Activated naive CD8-positive, alpha-beta T cell treated with anti-CD3 and anti-CD28 coated beads for 36 hours (primary cell): ENCODE measurements around the gene SULF2. TPM values are rescaled to one million over a fixed set of nuclear protein-coding genes. Genes with fewer than 3 reads are reported as not detected.

Experiments
- DNase-seq: peaks from one replicate; pipeline ENCODE4 v3.0.0; 2021
- H3K27ac Mint-ChIP-seq: one replicate; pipeline ENCODE4 v1.8.0; 2022; ENCODE audit warnings: mild to moderate bottlenecking, moderate library complexity, mixed read lengths
- H3K27me3 Mint-ChIP-seq: one replicate; pipeline ENCODE4 v1.8.0; 2022; ENCODE audit warnings: mild to moderate bottlenecking, mixed read lengths
- H3K36me3 Mint-ChIP-seq: one replicate; pipeline ENCODE4 v1.8.0; 2021; ENCODE audit warnings: mild to moderate bottlenecking, mixed read lengths
- H3K4me1 Mint-ChIP-seq: one replicate; pipeline ENCODE4 v1.8.0; 2021; ENCODE audit warnings: mixed read lengths
- H3K4me3 Mint-ChIP-seq: one replicate; pipeline ENCODE4 v1.8.0; 2022; ENCODE audit warnings: mild to moderate bottlenecking, moderate library complexity, mixed read lengths
- H3K9me3 Mint-ChIP-seq: one replicate; pipeline ENCODE4 v1.8.0; 2022; ENCODE audit warnings: mixed read lengths
- total RNA-seq, 2 experiments: library from RNA; stranded (reverse); gene quantifications; one replicate each; pipeline ENCODE4 v1.2.3, GENCODE V29; 2021

Gene SULF2
- total RNA-seq, 2 experiments from 2014 or later, result 0.76 to 0.88 TPM

DNA sequence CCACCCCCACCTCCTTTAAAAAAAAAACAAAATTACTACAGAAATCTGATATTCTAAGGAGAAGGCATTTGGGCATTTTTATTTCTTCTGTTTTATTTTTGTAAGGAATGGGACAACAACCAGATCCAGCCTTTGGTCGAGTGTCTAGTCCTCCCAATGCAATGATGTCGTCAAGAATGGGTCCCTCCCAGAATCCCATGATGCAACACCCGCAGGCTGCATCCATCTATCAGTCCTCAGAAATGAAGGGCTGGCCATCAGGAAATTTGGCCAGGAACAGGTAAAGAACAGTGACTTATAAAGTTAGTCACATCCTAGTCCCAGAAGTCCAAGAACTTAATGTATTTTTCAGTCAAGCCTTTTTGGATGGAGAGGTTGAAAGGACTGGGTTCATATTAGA lies 133.0 kb downstream of the SULF2 start:
- Mint-ChIP-seq H3K9me3 (no peaks in the 10 kb centered on the region), H3K36me3 (peaks cover 13% of the 10 kb centered on the region)

GRCh38 chr20:47648943-47649342 lies 136.3 kb downstream of the SULF2 start:
- no peak for DNase-seq
- peaks cover 22% of the 10 kb centered on the region for H3K36me3 Mint-ChIP-seq
- no peaks in the 10 kb centered on the region for H3K27me3 Mint-ChIP-seq
- no peaks in the 10 kb centered on the region for H3K9me3 Mint-ChIP-seq
- H3K4me1 Mint-ChIP-seq, result peaks cover 2% of the 10 kb centered on the region
- H3K4me3 Mint-ChIP-seq, result no peak overlapping the region
- no peak overlapping the region for H3K27ac Mint-ChIP-seq

More for the DNA sequence above, 133.0 kb downstream of the SULF2 start:
- no peak overlapping the region for H3K4me3 Mint-ChIP-seq
- H3K27ac Mint-ChIP-seq, result no peak overlapping the region
- no peak for DNase-seq
- no peaks in the 10 kb centered on the region for H3K27me3 Mint-ChIP-seq
- H3K4me1 Mint-ChIP-seq, result no peaks in the 10 kb centered on the region

GRCh38 chr20:47647994-47648393 lies 137.3 kb downstream of the SULF2 start:
- H3K9me3 Mint-ChIP-seq, result no peaks in the 10 kb centered on the region
- peaks cover 2% of the 10 kb centered on the region for H3K4me1 Mint-ChIP-seq
- no peak for DNase-seq
- peaks cover 18% of the 10 kb centered on the region for H3K36me3 Mint-ChIP-seq
- H3K27ac Mint-ChIP-seq, result no peak overlapping the region
- no peaks in the 10 kb centered on the region for H3K27me3 Mint-ChIP-seq
- no peak overlapping the region for H3K4me3 Mint-ChIP-seq

DNA sequence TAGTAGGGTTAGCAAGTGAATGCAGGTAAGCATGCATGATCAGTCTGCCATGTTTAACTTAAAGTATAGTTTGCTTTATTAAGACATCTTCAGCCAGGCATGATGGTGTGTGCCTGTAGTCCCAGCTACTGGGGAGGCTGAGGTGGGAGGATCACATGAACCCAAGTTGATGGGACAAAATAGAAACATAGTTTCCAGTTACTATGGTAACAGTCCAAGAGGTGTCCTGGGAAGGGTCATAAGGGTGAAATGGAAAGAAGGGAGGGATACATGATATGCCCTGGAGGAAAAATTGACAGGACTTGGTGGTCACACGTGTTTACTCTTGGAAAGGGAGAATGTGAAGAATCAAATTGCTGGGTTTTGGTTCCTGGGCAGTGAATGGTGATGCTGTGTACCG lies 139.6 kb downstream of the SULF2 start:
- H3K27me3 Mint-ChIP-seq, result no peaks in the 10 kb centered on the region
- H3K4me3 Mint-ChIP-seq, result no peak overlapping the region
- no peak overlapping the region for H3K27ac Mint-ChIP-seq
- H3K9me3 Mint-ChIP-seq, result no peaks in the 10 kb centered on the region
- peaks cover 2% of the 10 kb centered on the region for H3K4me1 Mint-ChIP-seq
- no peak for DNase-seq
- H3K36me3 Mint-ChIP-seq, result peaks cover 25% of the 10 kb centered on the region

GRCh38 chr20:47642624-47643023 lies 142.7 kb downstream of the SULF2 start:
- Mint-ChIP-seq H3K4me1 (peaks cover 2% of the 10 kb centered on the region), H3K4me3 (no peak overlapping the region), H3K9me3 (no peaks in the 10 kb centered on the region), H3K36me3 (peaks cover 28% of the 10 kb centered on the region), H3K27ac (no peak overlapping the region), H3K27me3 (no peaks in the 10 kb centered on the region)
- DNase-seq, result no peak

DNA sequence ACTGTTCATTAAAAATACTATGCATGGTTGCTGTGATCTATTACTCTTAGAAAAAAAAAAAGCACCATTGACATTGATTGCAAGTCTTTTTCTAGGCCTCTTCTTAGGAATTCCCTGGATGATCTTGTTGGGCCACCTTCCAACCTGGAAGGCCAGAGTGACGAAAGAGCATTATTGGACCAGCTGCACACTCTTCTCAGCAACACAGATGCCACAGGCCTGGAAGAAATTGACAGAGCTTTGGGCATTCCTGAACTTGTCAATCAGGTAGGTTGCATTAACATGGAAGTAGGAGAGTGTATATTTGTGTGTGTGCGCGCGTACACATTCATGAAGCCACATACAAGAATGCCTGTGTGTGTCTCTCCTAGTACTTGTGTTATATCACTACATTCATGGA lies 143.2 kb downstream of the SULF2 start:
- Mint-ChIP-seq H3K9me3 (no peaks in the 10 kb centered on the region), H3K27ac (no peak overlapping the region), H3K4me3 (no peak overlapping the region), H3K4me1 (peaks cover 2% of the 10 kb centered on the region), H3K36me3 (peaks cover 31% of the 10 kb centered on the region), H3K27me3 (no peaks in the 10 kb centered on the region)
- no peak for DNase-seq

- no peak for DNase-seq
- Mint-ChIP-seq H3K27ac (no peak overlapping the region), H3K27me3 (no peaks in the 10 kb centered on the region), H3K9me3 (no peaks in the 10 kb centered on the region), H3K36me3 (peaks cover 29% of the 10 kb centered on the region), H3K4me3 (no peak overlapping the region), H3K4me1 (no peaks in the 10 kb centered on the region)
Observed at GRCh38 chr20:47638851-47639250, 146.4 kb downstream of the SULF2 start.

GRCh38 chr20:47635256-47635655 lies 150.0 kb downstream of the SULF2 start:
- H3K36me3 Mint-ChIP-seq, result peaks cover 26% of the 10 kb centered on the region
- DNase-seq, result no peak

DNA sequence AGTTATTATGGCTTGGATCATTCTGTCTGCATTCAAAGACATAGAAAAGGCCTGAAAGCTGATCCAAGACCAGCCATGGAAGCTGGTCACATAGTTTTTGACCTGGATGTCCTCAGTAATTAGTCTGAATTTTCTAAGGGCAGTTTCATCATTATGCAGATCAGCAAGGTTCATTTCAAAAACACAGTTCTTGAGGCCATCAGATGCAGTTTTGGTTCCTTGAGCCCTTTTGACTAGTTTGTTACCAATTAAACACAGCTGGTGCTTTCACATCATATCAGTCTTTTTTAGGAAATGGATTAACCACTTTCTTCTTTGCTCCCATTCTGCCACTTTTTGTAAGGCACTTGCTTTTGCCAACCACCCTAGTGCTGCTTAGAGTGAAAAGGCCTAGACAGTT lies 154.2 kb downstream of the SULF2 start:
- no peak for DNase-seq
- Mint-ChIP-seq H3K4me1 (peaks cover 6% of the 10 kb centered on the region), H3K27me3 (no peaks in the 10 kb centered on the region), H3K27ac (no peak overlapping the region), H3K9me3 (no peaks in the 10 kb centered on the region), H3K36me3 (peaks cover 20% of the 10 kb centered on the region), H3K4me3 (no peak overlapping the region)

More at GRCh38 chr20:47635256-47635655, 150.0 kb downstream of the SULF2 start:
- H3K27me3 Mint-ChIP-seq, result no peaks in the 10 kb centered on the region
- H3K27ac Mint-ChIP-seq, result no peak overlapping the region
- no peak overlapping the region for H3K4me3 Mint-ChIP-seq
- H3K9me3 Mint-ChIP-seq, result no peaks in the 10 kb centered on the region
- no peaks in the 10 kb centered on the region for H3K4me1 Mint-ChIP-seq

- peaks cover 17% of the 10 kb centered on the region for H3K36me3 Mint-ChIP-seq
- no peaks in the 10 kb centered on the region for H3K9me3 Mint-ChIP-seq
- H3K4me1 Mint-ChIP-seq, result peaks cover 8% of the 10 kb centered on the region
- H3K27ac Mint-ChIP-seq, result no peak overlapping the region
- DNase-seq, result no peak
- H3K4me3 Mint-ChIP-seq, result no peak overlapping the region
- no peaks in the 10 kb centered on the region for H3K27me3 Mint-ChIP-seq
Observed at GRCh38 chr20:47629907-47630306, 155.4 kb downstream of the SULF2 start.

DNA sequence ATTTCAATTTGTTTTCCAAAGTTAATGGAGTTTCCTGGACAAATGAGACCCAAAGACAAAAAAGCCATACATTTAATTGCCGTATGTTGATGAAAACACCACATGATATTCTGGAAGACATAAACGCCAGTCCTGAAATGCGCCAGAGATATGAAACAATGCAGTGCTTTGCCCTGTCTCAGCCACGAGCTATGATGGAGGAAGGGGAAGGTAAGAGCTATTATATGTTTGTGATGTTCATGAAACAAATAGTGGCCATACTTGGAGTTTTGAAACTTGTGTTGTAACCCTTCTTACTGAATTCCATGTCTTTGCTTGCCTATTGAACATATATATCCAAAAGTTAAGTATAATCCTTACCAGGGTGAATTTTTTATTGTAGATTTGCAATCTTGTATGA lies 157.7 kb downstream of the SULF2 start:
- Mint-ChIP-seq H3K36me3 (peaks cover 18% of the 10 kb centered on the region), H3K4me1 (peaks cover 8% of the 10 kb centered on the region), H3K4me3 (no peak overlapping the region), H3K9me3 (no peaks in the 10 kb centered on the region), H3K27me3 (no peaks in the 10 kb centered on the region), H3K27ac (no peak overlapping the region)
- DNase-seq, result no peak

DNA sequence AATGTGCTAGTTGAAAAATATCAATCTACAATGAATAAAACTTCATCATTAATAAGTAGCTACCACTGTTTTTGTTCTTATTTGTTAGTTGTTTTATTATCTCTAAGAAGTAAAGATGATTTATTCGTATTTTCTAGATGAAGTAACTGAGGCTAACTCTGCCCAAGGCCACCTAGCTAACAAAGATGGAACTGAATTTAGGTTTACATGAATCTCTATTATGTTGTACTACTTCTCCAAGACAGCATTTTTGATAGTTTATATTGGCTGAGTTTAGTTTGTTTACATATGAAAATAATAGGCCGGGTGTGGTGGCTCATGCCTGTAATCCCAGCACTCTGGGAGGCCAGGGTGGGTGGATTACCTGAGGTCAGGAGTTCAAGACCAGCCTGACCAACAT lies 162.1 kb downstream of the SULF2 start:
- peaks cover 21% of the 10 kb centered on the region for H3K36me3 Mint-ChIP-seq
- H3K27ac Mint-ChIP-seq, result no peak overlapping the region
- no peaks in the 10 kb centered on the region for H3K27me3 Mint-ChIP-seq
- peaks cover 14% of the 10 kb centered on the region for H3K4me1 Mint-ChIP-seq
- no peaks in the 10 kb centered on the region for H3K9me3 Mint-ChIP-seq
- H3K4me3 Mint-ChIP-seq, result no peak overlapping the region
- no peak for DNase-seq

DNA sequence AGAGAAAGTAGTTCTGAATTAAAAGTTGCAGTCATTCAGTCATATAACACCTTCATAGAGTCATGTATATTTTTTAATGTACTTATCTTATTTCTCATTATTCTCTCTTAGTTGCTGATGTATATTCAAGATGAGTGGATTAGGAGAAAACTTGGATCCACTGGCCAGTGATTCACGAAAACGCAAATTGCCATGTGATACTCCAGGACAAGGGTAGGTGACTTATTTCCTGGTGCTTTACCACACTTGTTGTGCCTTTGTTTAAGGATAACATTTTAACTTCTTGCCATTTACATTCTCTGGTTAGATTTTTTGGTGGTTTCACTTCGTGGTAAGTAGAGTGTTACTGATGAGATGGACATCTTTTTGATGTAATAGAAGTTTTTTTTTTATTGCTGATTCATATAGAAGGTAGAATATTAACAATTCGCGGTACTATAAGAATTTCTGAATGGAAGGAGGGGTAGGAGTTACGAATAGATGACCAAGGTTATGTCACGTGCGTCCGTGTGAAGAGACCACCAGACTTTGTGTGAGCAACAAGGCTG lies 163.1 kb downstream of the SULF2 start:
- no peak for DNase-seq
- H3K27me3 Mint-ChIP-seq, result no peaks in the 10 kb centered on the region
- H3K9me3 Mint-ChIP-seq, result no peaks in the 10 kb centered on the region
- no peak overlapping the region for H3K27ac Mint-ChIP-seq
- H3K36me3 Mint-ChIP-seq, result peaks cover 22% of the 10 kb centered on the region
- H3K4me1 Mint-ChIP-seq, result peaks cover 20% of the 10 kb centered on the region
- no peak overlapping the region for H3K4me3 Mint-ChIP-seq

- Mint-ChIP-seq H3K27ac (peak overlapping the region; percentile 60), H3K27me3 (no peaks in the 10 kb centered on the region), H3K4me1 (peaks cover 22% of the 10 kb centered on the region), H3K4me3 (no peak overlapping the region), H3K36me3 (peaks cover 24% of the 10 kb centered on the region), H3K9me3 (no peaks in the 10 kb centered on the region)
- no peak for DNase-seq
Observed at GRCh38 chr20:47620808-47621805, 164.2 kb downstream of the SULF2 start.

- Mint-ChIP-seq H3K27ac (no peak overlapping the region), H3K9me3 (no peaks in the 10 kb centered on the region), H3K36me3 (peaks cover 36% of the 10 kb centered on the region), H3K4me1 (peaks cover 33% of the 10 kb centered on the region), H3K4me3 (no peak overlapping the region), H3K27me3 (no peaks in the 10 kb centered on the region)
- no peak for DNase-seq
Observed at GRCh38 chr20:47618479-47618878, 166.8 kb downstream of the SULF2 start.
